HG02571 (cell line): ENCODE measurements around the gene CLIP2.
"Not testable (repeated sequence)": the region's sequence is repeated elsewhere in the genome, so short reads cannot be mapped to it uniquely, and the experiment has no call there.

ENCODE experiments used
- ATAC-seq: cut with Tn5 transposase; IDR thresholded peaks from one replicate; pipeline ENCODE4 v1.9.1; 2021; ENCODE audit warnings: mild to moderate bottlenecking, moderate library complexity; ENCODE audit not compliant: unreplicated experiment

Gene CLIP2

DNA sequence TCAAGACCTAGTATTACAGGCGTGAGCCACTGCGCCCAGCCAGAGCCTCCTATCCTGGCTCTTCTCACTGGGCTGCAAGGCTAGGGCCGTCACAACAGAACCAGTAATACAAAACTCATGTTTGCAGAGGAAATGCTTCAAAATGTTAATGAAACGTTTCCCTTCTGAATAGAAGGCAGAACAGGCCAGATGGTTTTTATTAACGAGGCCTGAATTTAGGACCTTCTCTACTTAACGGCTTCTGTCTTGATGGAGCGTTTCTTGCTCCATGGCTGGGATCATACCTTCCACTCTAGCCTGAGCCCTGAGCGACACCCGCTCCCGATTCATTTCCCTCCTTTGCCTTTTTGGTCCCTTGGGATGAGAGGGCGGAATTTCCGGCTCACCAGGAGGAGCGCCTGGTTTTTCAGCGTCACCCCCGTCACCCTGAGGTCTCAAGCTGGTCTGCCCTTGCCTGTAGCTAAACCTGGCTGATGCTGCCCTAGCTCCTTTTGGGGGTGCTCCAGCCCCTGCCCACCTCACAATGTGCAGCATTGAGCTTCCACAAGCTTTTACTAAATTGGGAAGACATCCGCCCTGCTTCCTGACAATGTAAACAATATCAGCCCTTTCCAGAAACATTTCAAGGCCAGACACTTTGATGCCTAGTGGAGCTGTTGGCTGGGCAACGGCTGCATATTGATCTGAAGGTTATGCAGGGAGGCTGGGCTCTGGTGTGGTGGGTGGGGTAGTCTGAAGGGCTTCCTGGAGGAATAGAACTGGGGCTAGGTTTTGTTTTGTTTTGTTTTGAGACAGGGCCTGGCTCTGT, 5.2 kb downstream of the CLIP2 start:
- no peak for ATAC-seq

DNA sequence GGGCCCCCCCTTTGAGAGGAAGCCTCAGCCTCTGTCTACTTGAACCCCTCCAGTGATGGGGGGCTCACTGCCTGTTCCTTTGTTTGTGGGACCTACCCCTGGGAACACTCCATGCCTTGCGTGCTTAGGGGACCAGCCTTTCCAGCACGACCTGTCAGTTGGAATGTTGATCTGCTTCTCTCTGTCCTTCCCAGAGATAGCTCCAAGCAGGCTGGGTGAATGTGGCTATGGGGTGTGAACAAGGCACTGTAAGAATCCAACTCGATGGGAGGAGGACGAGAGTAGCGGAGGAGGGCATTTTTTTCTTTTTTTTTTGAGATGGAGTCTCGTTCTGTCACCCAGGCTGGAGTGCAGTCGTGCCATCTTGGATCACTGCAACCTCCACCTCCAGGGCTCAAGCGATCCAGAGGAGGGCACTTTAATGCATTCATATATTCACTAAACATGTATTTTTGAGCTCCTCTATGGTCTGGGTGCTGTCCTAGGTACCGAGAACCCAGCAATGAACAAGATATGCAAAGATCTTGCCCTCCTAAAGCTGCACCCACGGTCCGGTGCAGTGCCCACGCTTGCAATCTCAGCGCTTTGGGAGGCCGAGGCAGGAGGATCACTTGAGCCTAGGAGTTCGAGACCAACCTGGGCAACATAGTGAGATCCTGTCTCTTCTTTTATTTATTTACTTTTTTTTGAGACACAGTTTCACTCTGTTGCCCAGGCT, 8.5 kb downstream of the CLIP2 start:
- no peak for ATAC-seq

DNA sequence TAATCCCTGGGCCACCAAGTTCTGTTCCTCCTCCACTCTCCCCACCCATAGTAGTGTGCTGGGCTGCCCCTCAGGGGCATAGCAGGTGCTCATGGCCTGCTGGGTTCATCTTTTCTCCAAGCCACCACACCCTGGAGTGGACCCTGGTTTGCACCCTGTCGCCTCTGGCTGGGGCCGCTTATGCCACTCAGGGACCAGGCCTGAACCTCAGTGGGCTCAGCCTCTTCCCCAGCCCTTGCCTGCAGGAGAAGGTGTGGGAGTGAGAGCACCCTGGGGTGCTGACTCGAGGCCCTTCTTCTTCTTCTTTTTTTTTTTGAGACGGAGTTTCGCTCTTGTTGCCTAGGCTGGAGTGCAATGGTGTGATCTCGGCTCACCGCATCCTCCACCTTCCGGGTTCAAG, 10.2 kb downstream of the CLIP2 start:
- no peak for ATAC-seq

DNA sequence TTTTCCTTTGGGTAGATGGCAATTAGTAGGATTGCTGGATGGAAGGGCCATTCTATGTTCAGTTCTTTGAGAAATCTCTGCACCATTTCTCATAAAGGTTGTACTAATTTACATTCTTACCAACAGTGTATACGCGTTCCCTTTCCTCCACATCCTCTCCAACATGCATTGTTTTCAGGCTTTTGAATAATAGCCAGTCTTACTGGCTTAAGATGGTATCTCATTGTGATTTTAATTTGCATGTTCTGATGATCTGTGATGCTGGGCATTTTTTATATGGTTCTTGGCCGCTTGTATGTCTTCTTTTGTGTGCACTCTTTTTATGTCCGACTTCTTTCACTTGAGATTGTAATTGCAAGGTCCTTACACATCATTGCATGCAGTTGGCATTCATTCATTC, 11.7 kb downstream of the CLIP2 start:
- ATAC-seq: no peak

DNA sequence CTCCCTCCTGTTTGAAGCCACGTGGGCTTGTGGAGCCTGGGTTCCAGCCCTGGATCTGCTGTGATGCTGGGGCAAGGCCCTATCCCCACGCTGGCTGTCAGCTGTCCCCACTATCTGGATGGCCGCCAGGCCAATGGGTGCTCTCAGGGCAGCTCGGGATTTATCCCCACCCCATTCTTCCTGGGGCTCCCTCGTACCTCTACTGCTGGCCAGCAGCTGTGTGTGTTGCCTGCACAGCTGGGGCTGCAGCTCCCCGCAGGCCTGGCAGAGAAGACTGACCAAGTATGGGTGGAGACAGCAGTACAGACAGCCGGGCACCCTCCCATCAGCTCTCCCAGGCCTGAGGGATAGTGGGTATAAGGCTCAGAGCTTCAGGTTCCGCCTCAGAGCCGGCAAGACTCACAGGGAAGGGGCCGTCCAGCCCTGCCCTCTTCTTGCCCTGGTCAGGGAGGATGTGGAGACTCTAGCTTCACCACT, 13.6 kb downstream of the CLIP2 start:
- ATAC-seq: no peak

DNA sequence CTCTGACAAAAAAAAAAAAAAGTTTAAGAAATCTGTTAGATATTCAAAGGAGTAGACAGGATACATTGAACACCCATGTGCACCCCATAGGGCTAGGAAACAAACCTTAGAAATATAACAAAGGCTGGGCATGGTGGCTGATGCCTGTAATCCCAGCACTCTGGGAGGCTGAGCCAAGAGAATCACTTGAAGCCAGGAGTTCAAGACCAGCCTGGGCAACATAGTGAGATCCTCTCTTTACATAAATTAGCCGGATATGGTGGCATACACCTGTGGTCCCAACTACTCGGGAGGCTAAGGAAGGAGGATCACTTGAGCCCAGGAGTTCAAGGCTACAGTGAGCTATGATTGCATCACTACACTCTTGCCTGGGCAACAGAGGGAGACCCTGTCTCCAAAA, 15.3 kb downstream of the CLIP2 start:
- no peak for ATAC-seq

DNA sequence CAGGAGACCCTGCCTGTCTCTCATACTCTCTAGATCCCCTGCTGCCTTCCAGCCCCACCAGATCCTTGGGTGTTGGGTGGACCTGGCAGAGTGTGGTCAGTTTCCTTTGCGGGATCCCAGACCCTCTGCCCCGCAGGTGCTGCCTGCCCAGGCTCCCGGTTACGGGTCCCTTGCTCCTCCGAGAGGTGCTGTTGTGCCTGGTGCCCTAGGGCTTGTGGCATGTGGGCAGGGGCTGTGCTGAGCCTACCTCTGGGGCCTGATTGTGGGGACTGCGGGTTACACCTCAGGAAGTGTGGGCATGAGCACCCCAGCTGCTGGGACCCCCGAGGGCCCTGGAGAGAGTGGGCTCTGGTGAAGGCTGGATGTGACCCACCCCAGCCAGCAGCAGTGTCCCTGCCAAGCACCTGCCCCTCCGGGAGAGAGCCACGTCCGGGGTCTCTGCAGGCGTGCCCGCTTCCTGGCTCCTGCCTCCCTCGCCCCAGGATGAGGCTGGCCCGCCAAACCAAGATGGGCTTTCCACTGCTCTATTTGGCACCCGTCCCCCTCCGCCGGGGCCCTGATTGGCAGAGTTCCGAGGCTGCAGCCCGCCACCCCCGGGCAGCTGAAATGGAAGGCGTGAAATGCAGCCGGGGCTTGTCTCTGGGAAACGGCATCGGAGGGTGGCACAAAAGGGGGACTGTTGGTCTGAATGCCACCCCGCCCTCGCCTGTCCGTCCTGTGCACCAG, 17.0 kb downstream of the CLIP2 start:
- ATAC-seq: no peak

DNA sequence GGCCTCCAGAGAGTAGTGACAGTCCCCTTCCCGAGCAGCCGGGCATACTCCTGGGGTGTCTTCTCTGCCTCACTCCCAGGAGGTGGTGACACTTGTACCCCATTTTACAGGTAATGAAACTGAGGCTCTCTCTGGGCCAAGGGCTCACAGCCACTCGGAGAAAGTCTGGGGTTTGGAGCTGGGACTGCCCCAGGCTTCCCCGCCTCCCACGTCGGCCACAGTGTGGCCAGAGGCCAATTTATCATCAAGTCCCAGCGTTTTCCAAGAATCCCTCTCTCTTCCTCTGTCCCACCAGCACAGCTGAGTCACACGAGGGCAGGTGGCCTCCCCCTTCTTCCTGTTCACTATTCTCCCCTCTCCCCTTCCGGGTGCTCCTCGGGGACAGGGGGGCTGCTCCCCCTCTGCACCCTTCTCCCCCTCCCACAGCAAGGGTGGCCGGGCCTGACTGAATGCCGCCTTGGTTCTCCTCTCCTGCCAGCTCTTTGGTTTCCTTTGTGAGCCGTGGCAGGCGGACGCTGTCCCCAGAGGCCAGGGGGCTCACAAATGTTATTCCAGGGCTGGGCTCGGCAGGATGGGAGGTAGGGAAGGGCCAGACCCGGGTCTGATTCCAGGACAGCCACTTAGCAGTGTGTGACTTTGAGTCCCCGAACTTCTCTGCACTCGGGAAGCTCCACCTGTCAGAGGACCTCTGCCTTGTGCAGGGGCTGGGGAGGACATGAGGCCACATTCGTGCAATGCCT, 17.7 kb downstream of the CLIP2 start:
- ATAC-seq: no peak

DNA sequence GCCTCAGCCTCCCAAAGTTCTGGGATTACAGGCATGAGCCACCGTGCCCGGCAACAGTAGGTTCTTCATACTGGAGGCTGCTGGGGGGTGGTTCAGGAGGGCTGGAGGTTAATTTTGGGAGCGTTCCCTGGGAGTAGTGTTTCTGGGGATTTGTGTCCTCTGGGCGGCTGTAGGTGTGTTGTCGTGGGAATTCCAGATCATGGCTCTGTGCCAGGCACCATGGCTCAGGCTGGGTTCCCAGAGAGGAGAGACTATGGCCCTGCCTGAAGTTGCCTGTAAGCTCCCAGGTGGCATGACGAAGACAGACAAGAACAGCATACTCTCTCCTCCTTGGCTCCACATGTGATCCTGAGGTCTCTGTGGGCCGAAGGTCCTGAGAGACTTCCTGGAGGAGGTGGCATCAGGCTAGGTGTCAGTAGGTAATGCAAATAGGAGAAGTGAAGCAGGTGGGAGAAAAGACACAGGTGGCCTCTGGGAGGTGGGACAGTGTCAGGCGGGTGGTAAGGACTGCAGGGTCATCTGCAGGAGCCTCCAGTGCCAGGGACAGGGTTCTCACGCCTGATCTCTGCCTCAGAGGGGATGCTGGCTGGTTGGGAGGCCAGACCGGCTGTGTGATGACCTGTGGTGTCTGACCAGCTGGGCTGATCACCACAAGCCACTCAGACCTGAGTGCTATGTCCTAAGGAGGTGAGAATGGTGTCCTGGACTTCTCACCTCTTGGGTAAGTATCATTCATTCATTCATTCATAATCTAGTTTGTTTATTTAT, 18.7 kb downstream of the CLIP2 start:
- ATAC-seq: no peak

DNA sequence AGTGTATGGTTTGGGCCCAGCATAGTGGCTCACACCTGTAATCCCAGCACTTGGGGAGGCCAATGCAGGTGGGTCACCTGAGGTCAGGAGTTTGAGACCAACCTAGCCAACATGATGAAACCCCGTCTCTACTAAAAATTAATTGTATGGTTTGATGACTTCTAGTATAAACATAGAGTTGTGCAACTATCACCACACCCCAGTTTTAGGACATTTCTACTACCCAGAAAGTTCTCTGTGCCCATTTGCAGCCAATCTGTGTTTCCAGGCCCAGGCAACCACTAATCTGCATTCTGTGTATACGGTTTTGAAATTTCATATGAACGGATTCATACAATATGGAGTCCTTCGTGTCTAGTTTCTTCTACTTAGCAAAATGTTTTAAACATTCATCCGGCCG, 20.0 kb downstream of the CLIP2 start:
- no peak for ATAC-seq

DNA sequence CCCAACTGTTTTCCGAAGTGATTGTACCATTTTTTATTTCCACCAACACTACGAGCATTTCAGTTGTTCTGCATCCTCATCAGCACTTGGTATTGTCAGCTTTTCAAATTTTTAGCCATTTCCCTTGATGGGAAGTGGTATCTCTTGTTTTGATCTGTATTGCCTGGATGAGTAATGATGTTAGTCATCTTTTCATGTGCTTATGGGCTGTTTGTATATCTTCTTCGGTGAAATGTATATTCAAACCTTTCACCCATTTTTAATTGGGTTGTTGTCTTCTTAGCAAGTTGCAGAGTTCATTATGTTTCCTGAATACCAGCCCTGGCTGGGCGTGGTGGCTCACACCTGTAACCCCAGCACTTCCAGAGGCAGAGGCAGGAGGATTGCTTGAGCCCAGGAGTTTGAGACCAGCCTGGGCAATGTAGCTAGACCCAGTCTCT, 22.1 kb downstream of the CLIP2 start:
- ATAC-seq: no peak

DNA sequence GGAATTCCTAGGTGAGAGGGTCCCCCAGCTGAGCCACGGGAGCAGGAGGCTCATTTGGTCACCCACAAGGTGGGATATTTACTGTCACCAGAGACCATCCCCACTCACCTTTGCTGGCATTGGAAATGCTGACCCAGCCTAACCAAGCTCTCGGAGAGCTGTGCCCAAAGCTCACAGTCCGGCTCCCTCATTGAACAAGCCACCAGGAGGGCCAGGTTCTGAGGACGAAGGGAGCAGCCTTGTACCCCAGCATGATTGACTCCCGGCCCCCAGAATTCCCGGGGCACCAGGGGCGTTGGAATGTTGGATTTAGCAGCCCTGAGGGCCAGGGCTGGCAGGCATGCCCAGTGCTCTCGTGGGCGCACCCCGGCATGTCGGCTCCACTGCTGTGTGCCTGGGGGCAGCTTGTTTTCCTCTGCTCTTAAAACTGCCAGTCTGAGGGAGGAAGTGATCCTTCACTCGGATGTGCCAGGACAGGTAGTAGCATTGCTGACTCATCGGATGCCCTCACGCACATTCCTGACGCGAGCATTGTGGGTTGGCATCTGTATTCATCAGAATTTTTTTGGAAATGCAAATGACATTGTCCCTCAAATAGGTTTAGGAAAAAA, 23.3 kb downstream of the CLIP2 start:
- no peak for ATAC-seq

DNA sequence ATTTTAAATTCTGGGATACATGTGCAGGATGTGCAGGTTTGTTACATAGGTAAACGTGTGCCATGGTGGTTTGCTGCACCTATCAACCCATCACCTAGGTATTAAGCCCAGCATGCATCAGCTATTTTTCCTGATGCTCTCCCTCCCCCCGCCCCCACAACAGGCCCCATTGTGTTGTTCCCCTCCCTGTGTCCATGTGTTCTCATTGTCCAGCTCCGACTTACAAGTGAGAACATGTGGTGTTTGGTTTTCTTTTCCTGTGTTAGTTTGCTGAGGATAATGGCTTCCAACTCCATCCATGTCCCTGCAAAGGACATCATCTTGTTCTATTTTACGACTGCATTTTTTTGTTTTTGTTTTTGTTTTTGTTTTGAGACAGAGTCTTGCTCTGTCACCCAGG, 26.7 kb downstream of the CLIP2 start:
- not testable (repeated sequence) for ATAC-seq

DNA sequence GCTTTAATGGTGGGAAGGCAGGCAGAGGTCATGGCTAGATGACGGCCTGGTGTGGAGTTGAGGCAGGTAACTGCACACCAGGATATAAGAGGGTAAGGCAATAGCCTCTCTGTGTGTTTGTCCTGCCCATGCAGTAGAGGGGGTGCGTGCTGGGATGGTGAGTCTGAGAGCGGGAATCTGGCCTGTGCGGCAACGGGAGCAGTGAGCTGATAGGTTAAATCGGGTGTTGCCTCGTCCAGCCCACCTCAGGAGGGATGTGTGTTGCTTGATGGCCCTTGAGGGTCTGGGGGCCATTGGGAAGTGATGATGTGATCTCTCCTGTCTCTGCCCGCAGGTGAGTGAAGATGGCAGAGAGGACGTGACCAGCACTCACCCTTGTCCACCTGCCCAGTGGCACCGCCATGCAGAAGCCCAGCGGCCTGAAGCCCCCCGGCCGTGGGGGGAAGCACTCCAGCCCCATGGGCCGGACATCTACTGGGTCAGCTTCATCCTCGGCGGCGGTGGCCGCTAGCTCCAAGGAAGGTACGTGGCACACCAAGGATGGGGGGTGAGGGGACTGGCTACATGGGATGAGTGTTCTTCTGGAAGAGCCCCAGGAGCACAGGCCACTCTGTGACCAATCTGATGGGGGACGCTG, 28.1 kb downstream of the CLIP2 start:
- ATAC-seq: no peak

DNA sequence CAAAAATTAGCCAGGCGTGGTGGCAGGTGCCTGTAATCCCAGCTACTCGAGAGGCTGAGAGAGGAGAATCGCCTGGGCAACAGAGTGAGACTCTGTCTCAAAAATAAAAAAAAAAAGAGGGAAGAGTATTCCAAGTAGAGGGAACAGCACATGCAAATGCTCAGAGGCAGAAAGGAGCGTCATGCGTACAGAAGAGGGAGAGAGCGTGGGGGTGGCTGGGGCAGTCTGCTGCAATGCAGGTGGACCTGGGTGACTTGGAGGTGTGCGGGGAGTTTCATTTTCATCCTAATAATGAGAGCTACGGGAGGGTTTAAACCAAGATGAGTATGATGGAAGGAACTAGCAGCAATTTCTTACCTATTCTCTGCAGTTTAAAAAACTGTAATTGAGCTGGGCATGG, 28.8 kb downstream of the CLIP2 start:
- ATAC-seq: no peak

DNA sequence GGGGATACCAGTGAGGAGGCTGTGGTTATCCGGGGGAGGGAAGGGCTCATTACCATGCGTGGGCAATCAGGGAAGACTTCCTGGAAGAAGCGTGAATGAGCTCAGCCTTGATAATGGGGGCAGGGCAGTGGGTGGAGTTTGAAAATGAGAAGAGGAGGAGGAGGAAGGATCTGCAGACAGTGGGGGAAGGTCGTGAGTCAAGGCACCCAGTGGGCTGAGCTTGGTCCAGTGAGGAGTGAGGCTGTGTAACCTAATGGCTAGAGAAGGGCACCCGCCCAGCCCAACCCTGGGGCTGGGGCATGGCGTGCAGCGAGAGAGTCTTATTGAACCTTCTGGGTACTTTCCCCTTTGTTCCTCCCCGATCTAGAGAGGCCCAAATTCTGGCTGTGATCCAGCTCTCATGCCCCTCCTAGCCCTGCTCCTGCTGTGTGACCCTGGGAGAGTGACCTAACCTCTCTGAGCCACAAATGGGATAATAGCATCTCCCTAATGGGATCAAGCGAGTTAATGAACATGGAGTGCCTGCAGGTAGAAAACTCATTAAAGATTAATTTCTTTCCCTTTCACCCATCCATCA, 31.5 kb downstream of the CLIP2 start:
- ATAC-seq: no peak

DNA sequence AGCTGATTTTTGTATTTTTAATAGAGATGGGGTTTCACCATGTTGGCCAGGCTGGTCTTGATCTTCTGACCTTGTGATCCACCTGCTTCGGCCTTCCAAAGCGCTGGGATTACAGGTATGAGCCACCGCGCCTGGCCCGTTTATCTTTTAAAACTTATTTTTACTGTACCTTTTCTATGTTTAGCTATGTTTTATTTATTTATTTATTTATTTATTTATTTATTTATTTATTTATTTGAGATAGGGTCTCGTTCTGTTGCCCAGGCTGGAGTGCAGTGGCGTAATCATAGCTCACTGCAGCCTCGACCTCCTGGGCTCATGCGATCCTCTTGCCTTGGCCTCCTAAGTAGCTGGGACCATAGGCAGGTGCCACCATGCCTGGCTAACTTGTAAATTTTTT, 33.7 kb downstream of the CLIP2 start:
- not testable (repeated sequence) for ATAC-seq

DNA sequence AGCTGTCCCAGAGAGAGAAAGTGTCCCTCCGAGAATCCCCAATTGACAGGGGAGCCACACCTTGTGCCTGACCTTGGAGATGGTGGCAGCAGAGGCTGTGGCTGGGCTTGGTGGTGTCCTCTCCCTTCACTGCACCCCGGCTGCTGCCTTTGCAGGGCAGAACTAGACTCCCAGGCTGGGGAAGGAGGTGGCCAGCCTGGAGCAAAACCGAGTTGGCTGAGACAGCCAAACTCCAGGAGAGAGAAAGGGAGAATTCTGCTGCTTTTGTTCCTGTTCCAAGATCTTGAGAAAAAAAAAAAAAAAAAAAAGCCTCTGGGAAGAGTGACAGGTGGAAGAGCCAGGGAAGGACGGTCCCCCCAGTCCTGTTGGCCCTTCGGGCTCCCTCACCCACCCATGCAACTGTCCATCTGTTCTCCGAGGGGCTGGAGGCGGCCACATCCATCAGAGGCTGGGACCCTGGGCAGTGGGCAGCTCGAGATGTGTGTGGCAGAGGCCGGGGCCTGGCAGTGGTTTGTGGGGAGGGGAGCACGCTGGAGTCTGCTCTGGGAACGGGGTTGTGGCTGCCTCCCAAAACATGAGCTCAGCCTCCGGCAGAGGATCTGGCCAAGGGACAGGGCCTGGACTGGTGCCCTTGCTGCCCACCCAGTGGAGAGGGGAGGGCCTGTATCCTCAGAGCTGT, 35.5 kb downstream of the CLIP2 start:
- no peak for ATAC-seq
